ENCODE data around the gene SMOC2.

GRCh38 chr6:168415098-168415992 lies 25.6 kb upstream of the SMOC2 start:
- TF ChIP-seq, protein P1, sequence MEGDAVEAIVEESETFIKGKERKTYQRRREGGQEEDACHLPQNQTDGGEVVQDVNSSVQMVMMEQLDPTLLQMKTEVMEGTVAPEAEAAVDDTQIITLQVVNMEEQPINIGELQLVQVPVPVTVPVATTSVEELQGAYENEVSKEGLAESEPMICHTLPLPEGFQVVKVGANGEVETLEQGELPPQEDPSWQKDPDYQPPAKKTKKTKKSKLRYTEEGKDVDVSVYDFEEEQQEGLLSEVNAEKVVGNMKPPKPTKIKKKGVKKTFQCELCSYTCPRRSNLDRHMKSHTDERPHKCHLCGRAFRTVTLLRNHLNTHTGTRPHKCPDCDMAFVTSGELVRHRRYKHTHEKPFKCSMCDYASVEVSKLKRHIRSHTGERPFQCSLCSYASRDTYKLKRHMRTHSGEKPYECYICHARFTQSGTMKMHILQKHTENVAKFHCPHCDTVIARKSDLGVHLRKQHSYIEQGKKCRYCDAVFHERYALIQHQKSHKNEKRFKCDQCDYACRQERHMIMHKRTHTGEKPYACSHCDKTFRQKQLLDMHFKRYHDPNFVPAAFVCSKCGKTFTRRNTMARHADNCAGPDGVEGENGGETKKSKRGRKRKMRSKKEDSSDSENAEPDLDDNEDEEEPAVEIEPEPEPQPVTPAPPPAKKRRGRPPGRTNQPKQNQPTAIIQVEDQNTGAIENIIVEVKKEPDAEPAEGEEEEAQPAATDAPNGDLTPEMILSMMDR (IDR thresholded peaks at IDR 0.05; ENCODE audit: poor library complexity, severe bottlenecking) = no peak
- TF ChIP-seq EZH2 (IDR thresholded peaks at IDR 0.05; ENCODE audit: borderline replicate concordance, insufficient read depth, low read length, poor library complexity, severe bottlenecking) = no peak
- no peak for TF ChIP-seq POLR2AphosphoS5 (IDR thresholded peaks at IDR 0.05)
- no peak for TF ChIP-seq EP300 (conservative IDR thresholded peaks at IDR 0.05; ENCODE audit: poor library complexity, severe bottlenecking)
- no peak for TF ChIP-seq MXI1 (conservative IDR thresholded peaks at IDR 0.05; ENCODE audit: poor library complexity, severe bottlenecking)
- TF ChIP-seq REST (IDR thresholded peaks at IDR 0.05; ENCODE audit: borderline replicate concordance) = no peak
